Esophagus squamous epithelium (tissue), 5 donors: ENCODE measurements around the gene MRPL38. TPM values are rescaled to one million over a fixed set of nuclear protein-coding genes. Genes with fewer than 3 reads are reported as not detected.
A peak's percentile ranks its signal among the peaks of the same experiment; 100 is the strongest.

Source experiments
- DNase-seq: peaks from one replicate; lab custom pipeline; 2025; lab: John Stamatoyannopoulos, UW
- H3K27ac ChIP-seq, 4 donors: fragments of 200-600 bp; sonication (generic); one replicate each; pipeline ENCODE4 v1.5.1; 2016 to 2019; ENCODE audit warnings: mild to moderate bottlenecking in 1 of 4
- H3K27me3 ChIP-seq, 4 donors: fragments of 200-600 bp; sonication (generic); 1 replicate in 3 of 4; 2 replicates in 1 of 4; pipeline versions ENCODE4 v1.5.1 to v1.6.0; 2017 to 2021; ENCODE audit warnings: antibody characterized with exemption in 1 of 4
- H3K36me3 ChIP-seq, 3 donors: fragments of 200-600 bp; sonication (generic); one replicate each; pipeline ENCODE4 v1.5.1; 2016 to 2019
- H3K4me1 ChIP-seq, 3 donors: fragments of 200-600 bp; sonication (generic); one replicate each; pipeline ENCODE4 v1.5.1; 2017 to 2019
- H3K4me3 ChIP-seq, 4 donors: fragments of 200-600 bp; sonication (generic); 1 replicate in 3 of 4; 2 replicates in 1 of 4; pipeline ENCODE4 v1.5.1; 2016 to 2019; ENCODE audit warnings: mild to moderate bottlenecking in 2 of 4, moderate library complexity in 1 of 4
- H3K9me3 ChIP-seq, 3 donors: fragments of 200-600 bp; sonication (generic); one replicate each; pipeline ENCODE4 v1.5.1; 2016 to 2019
- POLR2A ChIP-seq, 4 donors: fragments of 450-650 bp; IDR thresholded peaks; one replicate each; pipeline ENCODE4 v1.6.1; 2017; ENCODE audit warnings: antibody characterized with exemption in 4 of 4, mild to moderate bottlenecking in 4 of 4, moderate library complexity in 3 of 4
- WGBS, 2 donors: methylation state at CpG; one replicate each; pipeline ENCODE4 v1.1.5; 2018; 5-methylcytosine and 5-hydroxymethylcytosine counted together
- intact Hi-C: fragments of 100-400 bp; cut with DNase I; formaldehyde crosslinking; loops from one replicate; pipeline ENCODE4 v1.15.0; 2022
- total RNA-seq, 4 donors: library from RNA; depleted of rRNA; stranded (reverse); fragments of >200 nt; gene quantifications; one replicate each; pipeline ENCODE4 v1.1.0, GENCODE V29; 2016
- TF ChIP-seq, protein P1 (sequence below), 6 experiments: fragments of 450-650 bp in 4 of 6; fragments of 200-600 bp in 2 of 6; sonication (generic) in 2 of 6; IDR thresholded peaks; one replicate each; pipeline ENCODE4 v1.5.1; 2016 to 2019; ENCODE audit warnings: antibody characterized with exemption in 6 of 6, mild to moderate bottlenecking in 4 of 6, moderate library complexity in 4 of 6
- donor health status: DM: yes; HTN: yes; CAD: no.

MRPL38 gene
- total RNA-seq, 4 donors from 2014 or later = 40.2 to 49.2 (median 41.0) TPM

DNA sequence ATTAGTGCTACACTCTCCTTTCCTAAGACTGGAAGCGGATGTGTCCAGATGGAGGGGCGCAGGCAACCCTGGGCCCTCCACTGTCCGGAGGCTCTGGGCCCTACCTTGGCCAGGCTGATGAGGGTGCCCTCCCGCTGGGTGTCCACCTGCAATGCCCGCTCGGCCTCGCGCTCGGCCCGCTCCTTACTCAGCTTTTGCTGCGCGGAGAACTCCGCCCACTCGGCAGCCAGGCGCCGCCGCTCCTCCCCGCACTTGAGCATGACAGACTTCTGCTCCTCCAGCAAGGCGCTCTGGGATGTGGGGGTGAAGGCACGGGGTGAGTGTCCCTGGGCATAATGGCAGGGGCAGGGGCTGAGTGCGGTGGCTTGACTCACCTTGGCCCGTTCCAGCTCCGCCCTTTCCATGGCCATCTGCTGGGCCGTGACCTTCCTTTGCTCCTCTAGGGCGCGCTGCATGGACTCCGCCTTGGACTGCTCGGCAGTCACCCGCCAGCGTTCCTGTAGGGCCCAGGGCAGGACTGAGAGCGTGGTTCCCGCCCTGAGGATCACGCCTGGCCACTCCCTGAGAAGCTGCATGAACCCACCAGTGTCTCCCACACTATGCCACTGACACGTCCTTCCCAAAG lies 10.1 kb upstream of the MRPL38 start:
- H3K4me1 ChIP-seq = peaks cover 9 to 34% (median 9%) of the 10 kb centered on the region in 3 donors
- TF ChIP-seq, protein P1, sequence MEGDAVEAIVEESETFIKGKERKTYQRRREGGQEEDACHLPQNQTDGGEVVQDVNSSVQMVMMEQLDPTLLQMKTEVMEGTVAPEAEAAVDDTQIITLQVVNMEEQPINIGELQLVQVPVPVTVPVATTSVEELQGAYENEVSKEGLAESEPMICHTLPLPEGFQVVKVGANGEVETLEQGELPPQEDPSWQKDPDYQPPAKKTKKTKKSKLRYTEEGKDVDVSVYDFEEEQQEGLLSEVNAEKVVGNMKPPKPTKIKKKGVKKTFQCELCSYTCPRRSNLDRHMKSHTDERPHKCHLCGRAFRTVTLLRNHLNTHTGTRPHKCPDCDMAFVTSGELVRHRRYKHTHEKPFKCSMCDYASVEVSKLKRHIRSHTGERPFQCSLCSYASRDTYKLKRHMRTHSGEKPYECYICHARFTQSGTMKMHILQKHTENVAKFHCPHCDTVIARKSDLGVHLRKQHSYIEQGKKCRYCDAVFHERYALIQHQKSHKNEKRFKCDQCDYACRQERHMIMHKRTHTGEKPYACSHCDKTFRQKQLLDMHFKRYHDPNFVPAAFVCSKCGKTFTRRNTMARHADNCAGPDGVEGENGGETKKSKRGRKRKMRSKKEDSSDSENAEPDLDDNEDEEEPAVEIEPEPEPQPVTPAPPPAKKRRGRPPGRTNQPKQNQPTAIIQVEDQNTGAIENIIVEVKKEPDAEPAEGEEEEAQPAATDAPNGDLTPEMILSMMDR (IDR thresholded peaks at IDR 0.05) = no peak
- no peak for TF ChIP-seq POLR2A (IDR thresholded peaks at IDR 0.05)
- no peaks in the 10 kb centered on the region for H3K9me3 ChIP-seq
- H3K4me3 ChIP-seq = no peak overlapping the region
- intact Hi-C loops = no loop called here
- H3K27ac ChIP-seq = no peak overlapping the region
- peaks cover 4 to 73% (median 6%) of the 10 kb centered on the region in 3 donors for H3K36me3 ChIP-seq
- DNase-seq = no peak
- WGBS, 2 donors = 85 to 100% methylated on average over 5 to 11 of the region's 34 CpGs
- no peaks in the 10 kb centered on the region for H3K27me3 ChIP-seq

DNA sequence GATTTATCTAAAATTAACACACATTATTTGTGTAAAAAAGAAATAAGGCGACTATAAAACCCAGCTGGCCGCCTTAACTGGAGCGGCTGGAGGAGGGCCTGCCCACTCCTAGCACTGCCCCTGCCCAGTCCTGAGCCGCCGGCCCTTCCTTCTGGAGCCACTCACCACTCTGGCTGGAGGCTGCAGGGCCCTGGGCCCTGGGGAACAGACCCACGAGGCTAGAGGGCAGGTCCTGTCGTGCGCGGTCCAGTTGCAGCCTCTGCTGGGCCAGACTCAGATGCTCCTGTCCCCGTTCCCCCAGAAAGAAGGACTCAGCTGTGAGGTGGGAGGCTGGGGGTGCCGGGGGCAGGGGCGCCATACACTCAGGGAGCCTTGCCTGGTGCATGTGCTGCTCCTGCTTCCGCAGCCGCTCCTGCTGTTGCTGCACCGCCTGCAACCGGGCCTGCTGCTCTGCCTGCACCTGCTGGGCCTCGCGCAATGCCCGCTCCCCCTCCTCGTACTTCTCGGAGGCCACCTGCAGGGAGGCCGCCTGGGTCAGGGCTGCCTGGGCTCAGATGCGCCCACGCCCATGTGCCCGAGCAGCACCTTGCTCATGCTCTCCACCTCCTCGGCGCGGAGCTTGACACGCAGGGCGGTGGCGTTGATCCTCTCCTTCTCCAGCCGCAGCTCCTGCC lies 9.0 kb upstream of the MRPL38 start:
- Histone ChIP-seq H3K27ac (no peak overlapping the region), H3K9me3 (no peaks in the 10 kb centered on the region), H3K36me3 (peaks cover 4 to 63% (median 6%) of the 10 kb centered on the region in 3 donors), H3K4me3 (no peak overlapping the region), H3K27me3 (no peaks in the 10 kb centered on the region), H3K4me1 (peaks cover 9 to 45% (median 15%) of the 10 kb centered on the region in 3 donors)
- intact Hi-C loops = no loop called here
- WGBS, 2 donors = 89 to 95% methylated on average over 8 to 15 of the region's 32 CpGs
- no peak for DNase-seq
- no peak for TF ChIP-seq POLR2A (IDR thresholded peaks at IDR 0.05)
- TF ChIP-seq, protein P1 (IDR thresholded peaks at IDR 0.05) = no peak

DNA sequence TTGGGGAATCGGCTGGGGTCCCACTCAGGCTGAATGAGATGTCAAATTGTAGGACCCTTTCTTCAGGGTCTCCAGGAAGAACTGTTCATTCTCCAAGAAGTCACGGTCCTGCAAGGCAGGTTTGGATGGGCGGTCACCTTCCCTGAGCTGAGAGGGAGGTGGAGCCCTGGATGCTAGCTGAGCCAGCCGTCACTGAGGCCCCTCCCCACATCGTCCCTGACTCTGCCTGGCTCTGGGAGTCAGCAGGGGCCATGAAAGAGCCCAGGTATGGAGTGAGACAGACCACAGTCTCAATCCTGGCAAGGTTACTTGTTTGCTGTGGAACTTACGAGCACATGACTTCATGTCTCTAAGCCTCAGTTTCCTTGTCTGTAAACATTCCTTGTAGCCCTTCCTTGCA lies 6.0 kb upstream of the MRPL38 start:
- H3K27me3 ChIP-seq = no peaks in the 10 kb centered on the region
- TF ChIP-seq POLR2A (IDR thresholded peaks at IDR 0.05) = no peak
- TF ChIP-seq, protein P1 (IDR thresholded peaks at IDR 0.05) = no peak
- H3K4me1 ChIP-seq = peaks cover 15 to 67% (median 16%) of the 10 kb centered on the region in 3 donors
- DNase-seq = no peak
- intact Hi-C loops = no loop called here
- H3K4me3 ChIP-seq = no peak overlapping the region
- peak overlapping the region; percentile 24 to 80 (median 70) for H3K27ac ChIP-seq
- peaks cover 4 to 35% (median 6%) of the 10 kb centered on the region in 3 donors for H3K36me3 ChIP-seq
- no peaks in the 10 kb centered on the region for H3K9me3 ChIP-seq
- WGBS, 2 donors = 42 to 100% methylated on average over 1 to 3 of the region's 6 CpGs

DNA sequence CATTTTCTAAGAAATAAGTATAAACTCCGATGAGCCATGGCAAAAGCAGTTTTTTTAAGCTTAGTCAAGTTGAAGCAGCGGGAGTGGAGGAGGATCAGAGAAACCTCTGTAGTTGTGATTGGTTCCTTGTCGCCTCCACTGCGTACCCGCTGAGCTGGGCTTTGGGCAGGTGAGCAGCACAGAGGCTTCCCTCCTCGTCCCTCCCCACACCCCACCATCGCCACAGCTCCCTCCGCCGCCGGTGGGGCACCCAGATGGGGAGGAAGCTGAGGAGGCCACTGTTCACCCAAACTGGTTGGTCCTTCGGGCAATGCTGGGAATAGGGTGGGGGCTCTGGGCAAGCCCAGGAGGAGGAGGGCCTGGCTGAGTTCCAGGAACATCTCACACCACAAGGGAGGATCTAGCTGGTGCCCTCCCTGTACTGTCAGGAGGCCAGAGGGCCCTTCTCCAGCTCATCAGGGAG lies 5.2 kb upstream of the MRPL38 start:
- no peaks in the 10 kb centered on the region for H3K9me3 ChIP-seq
- H3K27me3 ChIP-seq = no peaks in the 10 kb centered on the region
- WGBS, 2 donors = 36 to 42% methylated on average over 9 to 11 of the region's 11 CpGs
- TF ChIP-seq, protein P1 (IDR thresholded peaks at IDR 0.05) = no peak
- no peak for TF ChIP-seq POLR2A (IDR thresholded peaks at IDR 0.05)
- peaks cover 15 to 74% (median 23%) of the 10 kb centered on the region in 3 donors for H3K4me1 ChIP-seq
- H3K36me3 ChIP-seq = peaks cover 4 to 29% (median 6%) of the 10 kb centered on the region in 3 donors
- DNase-seq = no peak
- intact Hi-C loops = loop anchor here (5.0 kb wide), 1 partner anchor 97 kb away; no protein-coding TSS in a partner anchor
- peak overlapping the region; percentile 24 to 80 (median 70) for H3K27ac ChIP-seq
- H3K4me3 ChIP-seq = no peak overlapping the region
